PC-3 (cell line): ENCODE results near the gene ASCC2. TPM values are rescaled to one million over a fixed set of nuclear protein-coding genes. Genes with fewer than 3 reads are reported as not detected.

ENCODE experiments used
- ATAC-seq: fragments of 200-7000 bp; cut with Tn5 transposase; 2 replicates; pipeline ENCODE4 v1.9.1; 2020; ENCODE audit warnings: mild to moderate bottlenecking, moderate library complexity
- Bru-seq: library from RNA; stranded (reverse); fragments of 400-500 nt; gene quantifications from one replicate; lab custom pipeline; 2021; lab: Mats Ljungman, UMichigan
- BruChase-seq, 2 experiments: library from RNA; stranded (reverse); fragments of 400-500 nt; gene quantifications; one replicate each; lab custom pipeline; 2021; lab: Mats Ljungman, UMichigan
- BruUV-seq: library from RNA; stranded (reverse); fragments of 400-500 nt; replicated peaks from 2 replicates; lab custom pipeline; 2021; lab: Mats Ljungman, UMichigan
- CTCF ChIA-PET: fragments of 300-600 bp; sonication (Branson Sonifier 250); formaldehyde crosslinking; loops from one replicate; lab custom pipeline; 2022; ENCODE audit warnings: antibody characterized with exemption; lab: Charles Lee
- POLR2A ChIA-PET: fragments of 300-600 bp; sonication (Branson Sonifier 250); formaldehyde crosslinking; loops from one replicate; lab custom pipeline; 2022; ENCODE audit warnings: antibody characterized with exemption; ENCODE audit not compliant: unreplicated experiment; lab: Charles Lee
- DNase-seq: peaks from one replicate; pipeline ENCODE4 v3.0.0-alpha.2; 2015
- H2AFZ ChIP-seq: fragments of 300-600 bp; sonication (generic); 2 replicates; pipeline ENCODE4 v1.6.0; 2016; ENCODE audit warnings: antibody characterized with exemption, low read length
- H3F3A ChIP-seq: fragments of 300-600 bp; sonication (generic); one replicate; pipeline ENCODE4 v1.6.0; 2017; ENCODE audit warnings: antibody characterized with exemption, low read length, control low read depth, mild to moderate bottlenecking; ENCODE audit not compliant: unreplicated experiment
- H3K27ac ChIP-seq: fragments of 300-600 bp; sonication (generic); 2 replicates; pipeline ENCODE4 v1.5.1; 2016; ENCODE audit warnings: mild to moderate bottlenecking, low read length
- H3K27me3 ChIP-seq: fragments of 300-600 bp; sonication (generic); 2 replicates; pipeline ENCODE4 v1.6.1; 2016; ENCODE audit warnings: low read length, mixed read lengths
- H3K36me3 ChIP-seq: fragments of 300-600 bp; sonication (generic); 2 replicates; pipeline ENCODE4 v1.6.1; 2016; ENCODE audit warnings: low read depth, mixed run types, low read length, mixed read lengths
- H3K4me1 ChIP-seq: fragments of 300-600 bp; sonication (generic); 2 replicates; pipeline ENCODE4 v1.5.1; 2016; ENCODE audit warnings: low read length; ENCODE audit not compliant: insufficient read depth
- H3K4me2 ChIP-seq: fragments of 300-600 bp; sonication (generic); 2 replicates; pipeline ENCODE4 v1.6.0; 2016; ENCODE audit warnings: low read length
- H3K4me3 ChIP-seq: fragments of 300-600 bp; sonication (generic); 2 replicates; pipeline ENCODE4 v1.5.1; 2016; ENCODE audit warnings: mild to moderate bottlenecking, low read length, mixed read lengths
- H3K79me2 ChIP-seq: fragments of 300-600 bp; sonication (generic); 2 replicates; pipeline ENCODE4 v1.6.1; 2017; ENCODE audit warnings: low read length, mixed read lengths
- H3K9ac ChIP-seq: fragments of 300-600 bp; sonication (generic); 2 replicates; pipeline ENCODE4 v1.6.0; 2016; ENCODE audit warnings: mild to moderate bottlenecking, low read length
- H3K9me2 ChIP-seq: fragments of 300-600 bp; sonication (generic); replicated peaks from 2 replicates; pipeline ENCODE4 v1.6.1; 2016; ENCODE audit warnings: mixed run types, low read length, mixed read lengths
- H3K9me3 ChIP-seq: fragments of 300-600 bp; sonication (generic); 2 replicates; pipeline ENCODE4 v1.6.1; 2016; ENCODE audit warnings: low read length, mixed read lengths
- H4K20me1 ChIP-seq: fragments of 300-600 bp; sonication (generic); 2 replicates; pipeline ENCODE4 v1.6.1; 2016; ENCODE audit warnings: low read length, mixed read lengths
- EZH2 ChIP-seq: fragments of 300-600 bp; sonication (generic); IDR thresholded peaks from one replicate; pipeline ENCODE4 v1.6.1; 2017; ENCODE audit warnings: antibody characterized with exemption, mild to moderate bottlenecking, low read length; ENCODE audit not compliant: unreplicated experiment
- EZH2phosphoT487 ChIP-seq: fragments of 300-600 bp; sonication (generic); IDR thresholded peaks from 2 replicates; pipeline ENCODE4 v1.6.1; 2018; ENCODE audit warnings: mild to moderate bottlenecking, antibody characterized with exemption, low read length, borderline replicate concordance
- intact Hi-C: fragments of 100-400 bp; cut with micrococcal nuclease; formaldehyde crosslinking; loops from 2 replicates; pipeline ENCODE4 v1.9.0; 2023
- long read RNA-seq: library from polyadenylated mRNA; unstranded; transcript quantifications from one replicate; pipeline ENCODE4 v2.0.0, GENCODE V29; 2021; ENCODE audit not compliant: unreplicated experiment
- total RNA-seq: library from RNA; depleted of rRNA; stranded (reverse); fragments of >200 nt; gene quantifications from 2 replicates; pipeline ENCODE4 v1.2.3, GENCODE V29; 2014; rRNA removed
- TF ChIP-seq, protein P1 (sequence below): fragments of 300-600 bp; sonication (generic); conservative IDR thresholded peaks from 2 replicates; pipeline ENCODE4 v1.5.1; 2017; ENCODE audit warnings: antibody characterized with exemption, low read depth, mild to moderate bottlenecking, low read length

Gene ASCC2, protein sequence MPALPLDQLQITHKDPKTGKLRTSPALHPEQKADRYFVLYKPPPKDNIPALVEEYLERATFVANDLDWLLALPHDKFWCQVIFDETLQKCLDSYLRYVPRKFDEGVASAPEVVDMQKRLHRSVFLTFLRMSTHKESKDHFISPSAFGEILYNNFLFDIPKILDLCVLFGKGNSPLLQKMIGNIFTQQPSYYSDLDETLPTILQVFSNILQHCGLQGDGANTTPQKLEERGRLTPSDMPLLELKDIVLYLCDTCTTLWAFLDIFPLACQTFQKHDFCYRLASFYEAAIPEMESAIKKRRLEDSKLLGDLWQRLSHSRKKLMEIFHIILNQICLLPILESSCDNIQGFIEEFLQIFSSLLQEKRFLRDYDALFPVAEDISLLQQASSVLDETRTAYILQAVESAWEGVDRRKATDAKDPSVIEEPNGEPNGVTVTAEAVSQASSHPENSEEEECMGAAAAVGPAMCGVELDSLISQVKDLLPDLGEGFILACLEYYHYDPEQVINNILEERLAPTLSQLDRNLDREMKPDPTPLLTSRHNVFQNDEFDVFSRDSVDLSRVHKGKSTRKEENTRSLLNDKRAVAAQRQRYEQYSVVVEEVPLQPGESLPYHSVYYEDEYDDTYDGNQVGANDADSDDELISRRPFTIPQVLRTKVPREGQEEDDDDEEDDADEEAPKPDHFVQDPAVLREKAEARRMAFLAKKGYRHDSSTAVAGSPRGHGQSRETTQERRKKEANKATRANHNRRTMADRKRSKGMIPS
- total RNA-seq: 37.0 and 49.6 TPM in 2 replicates
- Bru-seq, nascent RNA: percentile 63 among the genes with signal in this experiment
- BruChase-seq, experiment 1, labeled RNA remaining after a 6-hour chase: percentile 69 among the genes with signal in this experiment
- BruChase-seq, experiment 2, labeled RNA remaining after a 2-hour chase: percentile 66 among the genes with signal in this experiment
- long read RNA-seq, transcript ASCC2-201 (20 exons, 2,793 nt): major isoform, 55 of 159 reads
- long read RNA-seq, transcript ASCC2-202 (21 exons, 2,823 nt): minor isoform, 30 of 159 reads
- long read RNA-seq, partial matches to known transcripts: 37 of 159 reads
- long read RNA-seq, other reads (novel, unspliced or antisense): 36 of 159 reads

DNA sequence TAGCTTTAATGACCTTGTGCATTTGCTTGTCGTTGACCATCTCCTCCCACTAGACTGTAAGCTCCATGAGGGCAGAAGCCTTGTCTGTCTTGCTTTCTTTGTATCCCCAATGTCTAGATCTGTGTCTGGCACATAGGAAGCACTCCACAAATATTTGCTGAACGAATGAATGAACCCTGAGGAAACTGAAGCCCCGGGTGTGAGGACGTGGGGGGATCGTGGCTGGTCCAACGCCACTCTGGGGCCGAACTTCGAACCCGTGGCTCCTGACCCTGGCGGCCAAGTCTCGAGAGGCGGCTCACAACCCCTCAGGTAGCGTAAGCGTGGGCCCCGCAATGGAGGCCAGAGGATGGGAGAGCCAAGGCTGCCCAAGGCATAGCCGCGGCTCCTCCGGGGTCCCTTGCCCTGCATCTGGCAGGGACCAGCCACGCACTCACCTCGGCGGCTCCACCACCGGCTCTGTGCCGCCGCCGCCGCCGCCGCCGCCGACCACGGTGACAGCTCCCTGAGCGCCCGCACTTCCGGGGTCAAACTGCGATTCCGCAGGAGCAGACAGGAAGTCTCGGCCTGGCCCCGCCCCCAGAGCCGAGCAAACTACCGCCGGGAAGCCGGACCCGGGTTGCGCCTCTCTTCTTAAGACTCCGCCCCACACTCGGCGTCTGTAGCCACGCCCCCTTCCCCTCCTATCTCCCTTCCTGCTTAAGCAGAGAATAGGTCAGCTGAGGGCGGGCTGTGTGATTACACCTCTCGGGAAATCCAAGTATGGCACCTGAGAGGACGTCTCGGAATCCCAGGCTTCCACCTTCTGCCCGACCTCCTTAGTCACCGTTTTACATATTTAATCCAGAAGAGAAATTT lies at the start of gene ASCC2:
Gene ASCC2, minus strand, starts transcription at position 534 of the 858 bp plus-strand sequence. CDS start 5,949 bp downstream, outside the sequence.
- H3K9me2 ChIP-seq: no peaks in the 10 kb centered on the region
- peaks cover 36% of the 10 kb centered on the region for H3K4me1 ChIP-seq
- DNase-seq (peak; percentile 95), ATAC-seq (peak; percentile 81)
- peak within 1 kb of the TSS; percentile 80 for H2AFZ ChIP-seq
- no peaks in the 10 kb centered on the region; the same call in 1 of the 2 replicates for H3K36me3 ChIP-seq
- ChIA-PET CTCF (interaction anchor here (0.5 to 0.7 kb wide), 3 partner anchors 46 to 164 kb away, joined by 3 to 20 read pairs (median 5); no protein-coding TSS in a partner anchor), POLR2A (interaction anchor here (0.6 to 0.7 kb wide), 2 partner anchors 17 to 340 kb away, joined by 3 to 16 read pairs; no protein-coding TSS in a partner anchor)
- H3K9me3 ChIP-seq: no peaks in the 10 kb centered on the region
- no peaks in the 10 kb centered on the region for H4K20me1 ChIP-seq
- peak within 1 kb of the TSS; percentile 99 for H3K4me3 ChIP-seq
- H3K9ac ChIP-seq: peak within 1 kb of the TSS; percentile 88
- no peaks in the 10 kb centered on the region for H3K27me3 ChIP-seq
- H3K27ac ChIP-seq: peak within 1 kb of the TSS; percentile 54
- H3K4me2 ChIP-seq: peak within 1 kb of the TSS; percentile 99
- intact Hi-C loops: loop anchor here (10.0 kb wide), 1 partner anchor 63 kb away; no protein-coding TSS in a partner anchor
- TF ChIP-seq EZH2: no peak
- no peak for TF ChIP-seq EZH2phosphoT487
- TF ChIP-seq, protein P1, sequence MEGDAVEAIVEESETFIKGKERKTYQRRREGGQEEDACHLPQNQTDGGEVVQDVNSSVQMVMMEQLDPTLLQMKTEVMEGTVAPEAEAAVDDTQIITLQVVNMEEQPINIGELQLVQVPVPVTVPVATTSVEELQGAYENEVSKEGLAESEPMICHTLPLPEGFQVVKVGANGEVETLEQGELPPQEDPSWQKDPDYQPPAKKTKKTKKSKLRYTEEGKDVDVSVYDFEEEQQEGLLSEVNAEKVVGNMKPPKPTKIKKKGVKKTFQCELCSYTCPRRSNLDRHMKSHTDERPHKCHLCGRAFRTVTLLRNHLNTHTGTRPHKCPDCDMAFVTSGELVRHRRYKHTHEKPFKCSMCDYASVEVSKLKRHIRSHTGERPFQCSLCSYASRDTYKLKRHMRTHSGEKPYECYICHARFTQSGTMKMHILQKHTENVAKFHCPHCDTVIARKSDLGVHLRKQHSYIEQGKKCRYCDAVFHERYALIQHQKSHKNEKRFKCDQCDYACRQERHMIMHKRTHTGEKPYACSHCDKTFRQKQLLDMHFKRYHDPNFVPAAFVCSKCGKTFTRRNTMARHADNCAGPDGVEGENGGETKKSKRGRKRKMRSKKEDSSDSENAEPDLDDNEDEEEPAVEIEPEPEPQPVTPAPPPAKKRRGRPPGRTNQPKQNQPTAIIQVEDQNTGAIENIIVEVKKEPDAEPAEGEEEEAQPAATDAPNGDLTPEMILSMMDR: no peak
- TSS peak; percentile 60 for BruUV-seq
- peaks cover 8% of the 10 kb centered on the region for H3F3A ChIP-seq
- peaks cover 33% of the 10 kb centered on the region for H3K79me2 ChIP-seq

DNA sequence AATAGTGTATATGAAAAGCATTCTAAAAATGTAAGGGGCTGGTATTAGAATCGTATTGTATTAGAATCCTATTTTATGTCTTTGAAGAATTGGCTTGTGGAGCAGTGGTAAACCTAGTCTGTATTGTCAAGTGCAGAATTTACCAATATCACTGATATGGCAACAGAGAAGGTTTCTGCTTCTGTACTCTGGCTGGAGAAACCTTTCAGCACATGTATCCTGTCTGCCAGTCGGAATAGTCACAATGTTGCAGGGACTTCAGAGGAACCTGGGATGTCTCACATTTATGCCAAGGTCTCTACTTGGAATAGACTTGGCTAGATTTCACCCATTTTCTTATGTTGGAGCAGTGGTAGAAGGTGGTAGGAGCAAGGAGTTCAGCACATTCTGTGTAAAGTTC lies 49.3 kb upstream of the ASCC2 start:
- Histone ChIP-seq H2AFZ (no peak overlapping the region), H3F3A (no peaks in the 10 kb centered on the region), H3K9me3 (no peaks in the 10 kb centered on the region), H3K79me2 (peaks cover 89% of the 10 kb centered on the region), H3K4me2 (no peak overlapping the region), H3K9me2 (no peaks in the 10 kb centered on the region), H4K20me1 (peaks cover 20% of the 10 kb centered on the region), H3K9ac (no peak overlapping the region), H3K36me3 (no peaks in the 10 kb centered on the region), H3K4me3 (no peak overlapping the region), H3K27me3 (no peaks in the 10 kb centered on the region), H3K27ac (no peak overlapping the region), H3K4me1 (peaks cover 10% of the 10 kb centered on the region; the same call in 1 of the 2 replicates)
- DNase-seq: no peak
- ChIA-PET POLR2A (no interaction called here), CTCF (no interaction called here)
- BruUV-seq: no TSS peak
- no peak for ATAC-seq
- TF ChIP-seq EZH2 (no peak), EZH2phosphoT487 (no peak)
- TF ChIP-seq, protein P1: no peak
- intact Hi-C loops: loop anchor here (10.0 kb wide), 1 partner anchor 117 kb away; no protein-coding TSS in a partner anchor
